HL-60 (cell line): ENCODE results near the gene ZNF469.

Experiments
- DNase-seq, 2 experiments: peaks; one replicate each; pipeline ENCODE4 v3.0.0-alpha.2; 2010 to 2020; ENCODE audit warnings: low read depth in 1 of 2, low spot score in 1 of 2
- H3K27ac ChIP-seq: fragments of 250-450 bp; sonication (Bioruptor Pico); replicated peaks from 2 replicates; pipeline ENCODE4 v1.5.1; 2020; ENCODE audit warnings: mild to moderate bottlenecking, moderate library complexity
- H3K27me3 ChIP-seq: fragments of 250-450 bp; sonication (Bioruptor Pico); 2 replicates; pipeline ENCODE4 v1.5.1; 2021; ENCODE audit warnings: mild to moderate bottlenecking, moderate library complexity; ENCODE audit not compliant: insufficient read depth, poor library complexity, severe bottlenecking
- H3K4me3 ChIP-seq: replicated peaks from 2 replicates; pipeline ENCODE4 v1.5.1; 2011; ENCODE audit warnings: mild to moderate bottlenecking, control low read depth, low read length; ENCODE audit not compliant: insufficient read depth
- CTCF ChIP-seq: IDR thresholded peaks from one replicate; pipeline ENCODE4 v1.5.1; 2011; ENCODE audit warnings: low read length, control low read depth, inconsistent platforms; ENCODE audit not compliant: insufficient read depth
- GABPA ChIP-seq: IDR thresholded peaks from 2 replicates; pipeline ENCODE4 v1.6.1; 2012; ENCODE audit warnings: low read depth
- POLR2AphosphoS5 ChIP-seq: IDR thresholded peaks from 2 replicates; pipeline ENCODE4 v1.6.1; 2012; ENCODE audit warnings: low read depth
- REST ChIP-seq: IDR thresholded peaks from 2 replicates; pipeline ENCODE4 v1.6.1; 2012; ENCODE audit warnings: low read depth; ENCODE audit not compliant: insufficient replicate concordance
- SPI1 ChIP-seq: IDR thresholded peaks from 2 replicates; pipeline ENCODE4 v1.6.1; 2012; ENCODE audit warnings: low read depth, mild to moderate bottlenecking, borderline replicate concordance

Gene ZNF469

GRCh38 chr16:88344411-88345030 lies 38.2 kb upstream of the ZNF469 start:
- Histone ChIP-seq H3K27ac (no peak overlapping the region), H3K4me3 (no peak overlapping the region), H3K27me3 (no peaks in the 10 kb centered on the region)
- DNase-seq, result no peak
- TF ChIP-seq SPI1, result no peak
- TF ChIP-seq GABPA, result no peak
- no peak for TF ChIP-seq POLR2AphosphoS5
- no peak for TF ChIP-seq REST
- no peak for TF ChIP-seq CTCF

- no peak for DNase-seq
- Histone ChIP-seq H3K27ac (no peak overlapping the region), H3K4me3 (no peak overlapping the region), H3K27me3 (no peaks in the 10 kb centered on the region)
- TF ChIP-seq CTCF (no peak), SPI1 (no peak), POLR2AphosphoS5 (no peak)
Measured at GRCh38 chr16:88345031-88345720, 37.6 kb upstream of the ZNF469 start.

- Histone ChIP-seq H3K27ac (no peak overlapping the region), H3K27me3 (no peaks in the 10 kb centered on the region), H3K4me3 (no peak overlapping the region)
- TF ChIP-seq REST, result no peak
- no peak for TF ChIP-seq POLR2AphosphoS5
- TF ChIP-seq GABPA, result no peak
- no peak for TF ChIP-seq CTCF
- no peak for TF ChIP-seq SPI1
- DNase-seq, result no peak
Measured at GRCh38 chr16:88345721-88346560, 36.8 kb upstream of the ZNF469 start.
